ENCODE results near the gene FJX1. TPM values are rescaled to one million over a fixed set of nuclear protein-coding genes. Genes with fewer than 3 reads are reported as not detected.

The FJX1 gene
- total and polyA plus RNA-seq, 3 donors from 2014 or later, result 2.0 to 5.1 (median 2.8) TPM

- Histone ChIP-seq H3K9me3 (no peaks in the 10 kb centered on the region), H3K4me3 (no peak overlapping the region), H3K27me3 (no peaks in the 10 kb centered on the region), H3K4me1 (peaks cover 6% of the 10 kb centered on the region), H3K36me3 (ENCODE audit: low read depth, missing control alignments) (no peaks in the 10 kb centered on the region), H3K27ac (no peak overlapping the region)
- DNase-seq, result no peak
- WGBS, 2 donors, result 89 to 100% methylated on average over 1 of the region's 1 CpG
- TF ChIP-seq CTCF (IDR thresholded peaks at IDR 0.05), result no peak
- TF ChIP-seq POLR2A (IDR thresholded peaks at IDR 0.05), result no peak
- intact Hi-C loops (cut with DNase I; ENCODE audit: low total_unique reads), result no loop called here
Observed at GRCh38 chr11:35582033-35582432, 36.2 kb upstream of the FJX1 start.

- 41 to 48% methylated on average over 1 of the region's 1 CpG for WGBS, 2 donors
- Histone ChIP-seq H3K36me3 (ENCODE audit: low read depth, missing control alignments) (no peaks in the 10 kb centered on the region), H3K27me3 (no peaks in the 10 kb centered on the region), H3K9me3 (no peaks in the 10 kb centered on the region), H3K27ac (no peak overlapping the region), H3K4me1 (peaks cover 6% of the 10 kb centered on the region), H3K4me3 (no peak overlapping the region)
- DNase-seq, result no peak
- TF ChIP-seq CTCF (IDR thresholded peaks at IDR 0.05), result no peak
- no peak for TF ChIP-seq POLR2A (IDR thresholded peaks at IDR 0.05)
- intact Hi-C loops (cut with DNase I; ENCODE audit: low total_unique reads), result no loop called here
Observed at GRCh38 chr11:35583126-35583525, 35.1 kb upstream of the FJX1 start.

GRCh38 chr11:35583843-35584242 is 34.4 kb upstream of the FJX1 start:
- intact Hi-C loops (cut with DNase I; ENCODE audit: low total_unique reads), result no loop called here
- Histone ChIP-seq H3K4me1 (peaks cover 6% of the 10 kb centered on the region), H3K9me3 (no peaks in the 10 kb centered on the region), H3K36me3 (ENCODE audit: low read depth, missing control alignments) (no peaks in the 10 kb centered on the region), H3K27me3 (no peaks in the 10 kb centered on the region), H3K4me3 (no peak overlapping the region), H3K27ac (no peak overlapping the region)
- no peak for DNase-seq
- TF ChIP-seq CTCF (IDR thresholded peaks at IDR 0.05) (no peak), POLR2A (IDR thresholded peaks at IDR 0.05) (no peak)
- WGBS, 2 donors, result 94 to 97% methylated on average over 1 of the region's 1 CpG

- TF ChIP-seq POLR2A (IDR thresholded peaks at IDR 0.05) (no peak), CTCF (IDR thresholded peaks at IDR 0.05) (no peak)
- DNase-seq, result no peak
- intact Hi-C loops (cut with DNase I; ENCODE audit: low total_unique reads), result no loop called here
- Histone ChIP-seq H3K4me3 (no peak overlapping the region), H3K27me3 (no peaks in the 10 kb centered on the region), H3K4me1 (peaks cover 6% of the 10 kb centered on the region), H3K9me3 (no peaks in the 10 kb centered on the region), H3K27ac (no peak overlapping the region), H3K36me3 (ENCODE audit: low read depth, missing control alignments) (no peaks in the 10 kb centered on the region)
- WGBS, 2 donors, result 89 to 96% methylated on average over 3 of the region's 3 CpGs
Observed at GRCh38 chr11:35584321-35584720, 33.9 kb upstream of the FJX1 start.

GRCh38 chr11:35585416-35585815 is 32.8 kb upstream of the FJX1 start:
- intact Hi-C loops (cut with DNase I; ENCODE audit: low total_unique reads), result no loop called here
- Histone ChIP-seq H3K36me3 (ENCODE audit: low read depth, missing control alignments) (no peaks in the 10 kb centered on the region), H3K27me3 (no peaks in the 10 kb centered on the region), H3K9me3 (no peaks in the 10 kb centered on the region), H3K4me1 (peaks cover 6% of the 10 kb centered on the region), H3K4me3 (no peak overlapping the region), H3K27ac (no peak overlapping the region)
- TF ChIP-seq POLR2A (IDR thresholded peaks at IDR 0.05), result no peak
- no peak for TF ChIP-seq CTCF (IDR thresholded peaks at IDR 0.05)
- WGBS, 2 donors, result 86 to 87% methylated on average over 5 of the region's 5 CpGs
- no peak for DNase-seq
